ENCODE measurements around the gene ENO1.

ENO1 gene

DNA sequence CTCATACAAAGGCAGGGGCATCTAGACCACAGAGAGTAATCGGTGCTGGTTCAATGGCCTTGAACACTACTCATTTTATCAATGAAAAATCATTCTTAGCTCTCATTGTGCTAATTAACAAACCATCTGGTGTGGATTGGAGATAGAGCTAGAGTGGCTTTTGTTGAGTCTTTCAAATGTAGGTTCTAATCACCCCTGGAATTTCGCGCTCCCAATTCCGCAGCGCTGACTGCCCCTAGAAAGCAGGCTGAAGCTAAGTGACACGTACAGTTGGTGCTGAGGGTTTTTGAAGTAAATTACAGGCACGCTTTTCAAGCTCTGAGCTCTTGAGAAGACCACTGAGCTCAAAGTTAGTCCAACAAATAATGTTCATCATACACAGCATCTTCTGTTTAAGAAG lies 36.0 kb upstream of the ENO1 start:
- TF ChIP-seq, protein P1, sequence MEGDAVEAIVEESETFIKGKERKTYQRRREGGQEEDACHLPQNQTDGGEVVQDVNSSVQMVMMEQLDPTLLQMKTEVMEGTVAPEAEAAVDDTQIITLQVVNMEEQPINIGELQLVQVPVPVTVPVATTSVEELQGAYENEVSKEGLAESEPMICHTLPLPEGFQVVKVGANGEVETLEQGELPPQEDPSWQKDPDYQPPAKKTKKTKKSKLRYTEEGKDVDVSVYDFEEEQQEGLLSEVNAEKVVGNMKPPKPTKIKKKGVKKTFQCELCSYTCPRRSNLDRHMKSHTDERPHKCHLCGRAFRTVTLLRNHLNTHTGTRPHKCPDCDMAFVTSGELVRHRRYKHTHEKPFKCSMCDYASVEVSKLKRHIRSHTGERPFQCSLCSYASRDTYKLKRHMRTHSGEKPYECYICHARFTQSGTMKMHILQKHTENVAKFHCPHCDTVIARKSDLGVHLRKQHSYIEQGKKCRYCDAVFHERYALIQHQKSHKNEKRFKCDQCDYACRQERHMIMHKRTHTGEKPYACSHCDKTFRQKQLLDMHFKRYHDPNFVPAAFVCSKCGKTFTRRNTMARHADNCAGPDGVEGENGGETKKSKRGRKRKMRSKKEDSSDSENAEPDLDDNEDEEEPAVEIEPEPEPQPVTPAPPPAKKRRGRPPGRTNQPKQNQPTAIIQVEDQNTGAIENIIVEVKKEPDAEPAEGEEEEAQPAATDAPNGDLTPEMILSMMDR (IDR thresholded peaks at IDR 0.05; ENCODE audit: borderline replicate concordance, insufficient read depth, low read depth, low read length) = no peak
- no peak overlapping the region for H3K4me3 ChIP-seq (ENCODE audit: low read depth, low read length)

DNA sequence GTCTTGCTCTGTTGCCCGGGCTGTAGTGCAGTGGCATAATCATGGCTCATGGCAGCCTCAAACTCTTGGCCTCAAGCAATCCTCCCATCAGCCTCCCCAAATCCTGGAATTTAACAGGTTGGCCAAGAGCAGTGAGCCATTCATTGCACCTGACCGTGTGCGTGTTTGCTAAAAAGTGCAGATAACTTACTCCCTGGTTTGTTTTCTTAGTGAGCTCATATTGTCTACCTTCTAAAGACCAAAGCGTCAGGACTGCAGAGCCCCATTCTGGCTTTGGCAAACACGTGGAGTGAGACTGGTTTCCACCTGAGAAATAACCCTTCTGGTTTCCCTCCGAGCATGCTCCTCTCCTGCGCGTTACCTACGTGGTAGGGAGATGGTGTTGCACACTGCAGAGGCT lies 35.0 kb upstream of the ENO1 start:
- TF ChIP-seq, protein P1 (IDR thresholded peaks at IDR 0.05; ENCODE audit: borderline replicate concordance, insufficient read depth, low read depth, low read length) = no peak
- no peak overlapping the region for H3K4me3 ChIP-seq (ENCODE audit: low read depth, low read length)

DNA sequence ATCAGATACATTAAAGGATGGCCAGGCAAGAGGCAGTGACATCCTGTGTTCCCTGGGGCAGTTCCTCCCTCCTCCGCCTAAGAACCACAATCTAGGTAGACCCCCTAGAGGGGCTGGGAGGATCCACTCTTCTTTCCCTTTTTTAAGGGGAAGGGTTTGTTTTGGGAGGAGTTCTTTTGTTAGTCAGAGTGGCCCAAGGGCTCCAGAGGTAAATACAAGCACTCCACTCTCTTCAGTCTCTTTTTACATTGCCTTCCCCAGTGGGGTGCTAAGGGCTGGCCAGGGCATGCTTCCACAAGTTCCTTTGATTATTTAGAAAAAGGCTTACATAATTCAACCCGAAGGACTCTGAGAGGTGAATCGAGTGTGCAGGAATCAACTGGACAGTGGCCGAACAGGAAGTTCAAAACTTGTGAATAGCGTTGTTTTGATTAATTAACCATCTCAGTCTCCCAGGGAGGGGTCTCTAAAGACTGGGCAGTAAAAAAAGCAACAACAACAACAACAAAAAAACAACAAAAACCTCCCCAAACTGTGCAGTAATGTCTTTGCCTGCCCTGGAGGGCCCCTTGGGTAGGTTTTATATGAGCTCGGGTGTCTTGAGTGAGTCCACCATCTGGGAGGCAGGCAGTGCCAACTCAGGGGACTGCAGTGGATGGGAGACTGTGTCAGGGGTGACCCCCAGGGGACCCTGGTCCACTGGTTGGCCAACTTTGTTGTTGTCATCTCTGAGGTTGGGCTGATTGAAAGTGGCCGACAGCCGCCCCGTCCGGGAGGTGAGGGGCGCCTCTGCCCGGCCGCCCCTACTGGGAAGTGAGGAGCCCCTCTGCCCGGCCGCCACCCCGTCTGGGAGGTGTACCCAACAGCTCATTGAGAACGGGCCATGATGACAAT lies 33.2 kb upstream of the ENO1 start:
- H3K4me3 ChIP-seq (ENCODE audit: low read depth, low read length) = no peak overlapping the region
- TF ChIP-seq, protein P1 (IDR thresholded peaks at IDR 0.05; ENCODE audit: borderline replicate concordance, insufficient read depth, low read depth, low read length) = no peak

DNA sequence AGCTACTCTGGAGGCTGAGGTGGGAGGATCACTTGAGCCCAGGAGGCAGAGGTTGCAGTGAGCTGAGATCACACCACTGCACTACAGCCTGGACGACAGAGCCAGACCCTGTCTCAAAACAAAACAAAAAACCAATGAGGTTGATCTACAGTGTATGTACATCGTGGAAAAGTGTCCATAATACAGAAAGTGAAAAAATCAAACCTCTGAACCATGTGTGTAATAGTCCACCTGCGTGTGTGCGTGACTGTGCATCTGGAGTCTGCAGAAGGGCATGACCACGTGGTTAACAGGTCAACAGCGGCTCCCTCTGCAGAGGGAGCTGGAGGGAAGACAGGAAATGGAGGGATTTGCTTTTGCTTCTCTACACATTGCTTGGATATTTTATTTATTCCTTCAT lies 32.4 kb upstream of the ENO1 start:
- TF ChIP-seq, protein P1 (IDR thresholded peaks at IDR 0.05; ENCODE audit: borderline replicate concordance, insufficient read depth, low read depth, low read length) = no peak
- H3K4me3 ChIP-seq (ENCODE audit: low read depth, low read length) = no peak overlapping the region

DNA sequence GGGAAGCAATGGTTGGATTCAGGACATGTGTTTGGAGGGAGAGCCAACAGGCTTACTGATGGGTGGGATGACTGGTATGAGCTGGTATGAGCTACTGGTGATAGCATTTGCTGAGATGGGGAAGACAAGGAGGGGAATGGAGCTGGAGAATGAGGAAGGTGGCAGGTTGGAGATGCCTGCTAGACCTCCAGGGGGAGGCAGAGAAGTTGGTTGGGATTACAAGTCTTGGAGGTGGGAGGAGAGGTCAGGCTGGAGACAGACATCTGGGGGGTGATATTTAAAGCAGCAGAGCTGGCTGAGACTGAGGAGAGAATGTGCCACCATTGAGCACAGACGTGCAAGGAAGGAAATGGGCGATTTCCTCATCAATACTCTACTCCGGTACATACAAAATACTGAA lies 31.8 kb upstream of the ENO1 start:
- no peak overlapping the region for H3K4me3 ChIP-seq (ENCODE audit: low read depth, low read length)
- TF ChIP-seq, protein P1 (IDR thresholded peaks at IDR 0.05; ENCODE audit: borderline replicate concordance, insufficient read depth, low read depth, low read length) = no peak

DNA sequence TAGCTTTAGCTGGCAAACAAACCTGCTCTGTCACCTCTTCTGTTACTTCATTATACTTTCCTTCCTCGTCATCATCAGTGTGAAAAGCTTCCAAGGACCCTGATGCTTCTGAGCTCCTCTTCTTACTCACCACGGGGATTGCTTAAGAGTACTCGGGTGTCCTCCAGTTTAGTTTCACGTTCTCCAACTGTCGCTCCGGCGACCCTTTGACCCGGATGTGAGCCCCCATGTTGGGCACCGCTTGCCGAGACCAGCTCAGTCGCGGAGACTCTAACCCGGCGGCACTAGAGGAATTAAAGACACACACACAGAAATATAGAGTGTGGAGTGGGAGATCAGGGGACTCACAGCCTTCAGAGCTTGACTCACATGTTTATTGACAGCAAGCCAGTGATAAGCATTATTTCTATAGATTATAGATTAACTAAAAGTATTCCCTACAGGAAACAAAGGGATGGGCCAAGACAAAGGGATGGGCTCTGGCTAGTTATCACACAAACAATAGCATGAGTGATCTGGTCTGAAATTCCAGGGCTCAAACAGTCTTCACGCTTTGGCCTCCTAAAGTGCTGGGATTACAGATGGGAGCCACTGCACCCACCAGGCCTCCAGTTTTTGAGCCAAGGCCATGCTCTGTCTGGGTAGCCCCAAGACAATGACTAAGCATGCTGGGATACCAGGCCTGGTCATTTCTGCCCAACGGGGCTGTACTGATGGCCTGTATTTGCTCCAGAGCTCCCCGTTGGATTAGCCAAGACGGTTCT lies 30.1 kb upstream of the ENO1 start:
- TF ChIP-seq, protein P1 (IDR thresholded peaks at IDR 0.05; ENCODE audit: borderline replicate concordance, insufficient read depth, low read depth, low read length) = no peak
- H3K4me3 ChIP-seq (ENCODE audit: low read depth, low read length) = no peak overlapping the region

All from GM12875 (cell line).